ENCODE results near the gene NUMA1. TPM values are rescaled to one million over a fixed set of nuclear protein-coding genes. Genes with fewer than 3 reads are reported as not detected.

NUMA1 gene
- total and polyA plus RNA-seq, 2 experiments from 2014 or later: 33.2 to 104 TPM

DNA sequence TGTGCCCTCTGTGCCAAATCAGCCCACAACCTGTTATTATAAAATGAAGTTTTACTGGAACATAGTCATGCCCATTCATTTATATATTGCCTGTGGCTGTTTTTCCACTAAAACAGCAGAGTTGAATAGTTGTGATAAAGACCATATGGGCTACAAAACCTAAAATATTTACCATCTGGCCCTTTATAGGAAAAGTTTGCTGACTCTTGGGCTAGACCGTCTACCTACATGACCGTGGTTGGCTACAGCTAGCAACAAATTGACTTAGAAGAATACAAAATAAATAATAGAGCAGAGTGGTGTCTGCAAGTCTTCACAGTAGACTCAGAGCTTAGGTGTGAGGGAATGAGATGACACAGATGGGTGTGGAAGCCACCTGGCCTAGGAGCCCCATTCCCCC lies 92.8 kb downstream of the NUMA1 start:
- Histone ChIP-seq H3K4me1 (ENCODE audit: insufficient read depth) (no peaks in the 10 kb centered on the region), H3K4me3 (no peak overlapping the region), H3K36me3 (ENCODE audit: insufficient read depth) (peaks cover 9% of the 10 kb centered on the region), H2AFZ (no peak overlapping the region), H3K79me2 (replicated peaks; ENCODE audit: insufficient read depth) (no peaks in the 10 kb centered on the region), H3K9me2 (ENCODE audit: insufficient read depth) (no peaks in the 10 kb centered on the region), H3K27ac (ENCODE audit: low read depth) (no peak overlapping the region), H3F3A (replicated peaks; ENCODE audit: low read depth) (no peaks in the 10 kb centered on the region), H3K4me2 (no peak overlapping the region), H3K27me3 (ENCODE audit: insufficient read depth) (no peaks in the 10 kb centered on the region), H4K20me1 (replicated peaks; ENCODE audit: insufficient read depth) (peaks cover 7% of the 10 kb centered on the region)
- DNase-seq (ENCODE audit: low spot score) (no peak), ATAC-seq (no peak)
- Mint-ChIP-seq H3K4me3 (no peak overlapping the region), H3K9me3 (no peaks in the 10 kb centered on the region), H3K27me3 (ENCODE audit: insufficient read depth, low read depth, poor library complexity) (no peaks in the 10 kb centered on the region), H3K4me1 (no peaks in the 10 kb centered on the region), H3K27ac (no peak overlapping the region), H3K36me3 (ENCODE audit: low read depth) (peaks cover 9% of the 10 kb centered on the region)
- TF ChIP-seq, protein P1, sequence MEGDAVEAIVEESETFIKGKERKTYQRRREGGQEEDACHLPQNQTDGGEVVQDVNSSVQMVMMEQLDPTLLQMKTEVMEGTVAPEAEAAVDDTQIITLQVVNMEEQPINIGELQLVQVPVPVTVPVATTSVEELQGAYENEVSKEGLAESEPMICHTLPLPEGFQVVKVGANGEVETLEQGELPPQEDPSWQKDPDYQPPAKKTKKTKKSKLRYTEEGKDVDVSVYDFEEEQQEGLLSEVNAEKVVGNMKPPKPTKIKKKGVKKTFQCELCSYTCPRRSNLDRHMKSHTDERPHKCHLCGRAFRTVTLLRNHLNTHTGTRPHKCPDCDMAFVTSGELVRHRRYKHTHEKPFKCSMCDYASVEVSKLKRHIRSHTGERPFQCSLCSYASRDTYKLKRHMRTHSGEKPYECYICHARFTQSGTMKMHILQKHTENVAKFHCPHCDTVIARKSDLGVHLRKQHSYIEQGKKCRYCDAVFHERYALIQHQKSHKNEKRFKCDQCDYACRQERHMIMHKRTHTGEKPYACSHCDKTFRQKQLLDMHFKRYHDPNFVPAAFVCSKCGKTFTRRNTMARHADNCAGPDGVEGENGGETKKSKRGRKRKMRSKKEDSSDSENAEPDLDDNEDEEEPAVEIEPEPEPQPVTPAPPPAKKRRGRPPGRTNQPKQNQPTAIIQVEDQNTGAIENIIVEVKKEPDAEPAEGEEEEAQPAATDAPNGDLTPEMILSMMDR (conservative IDR thresholded peaks at IDR 0.05; ENCODE audit: low read depth in 2 of 2): no peak
- TF ChIP-seq JUNB (IDR thresholded peaks at IDR 0.05; ENCODE audit: unreplicated experiment) (no peak), NANOG (IDR thresholded peaks at IDR 0.05; ENCODE audit: borderline replicate concordance) (no peak), EZH2 (IDR thresholded peaks at IDR 0.05; ENCODE audit: low read depth, unreplicated experiment) (no peak), POLR2AphosphoS5 (IDR thresholded peaks at IDR 0.05; ENCODE audit: low read depth) (no peak), ZNF331 (CRISPR knock-in tag; IDR thresholded peaks at IDR 0.05; ENCODE audit: low read depth) (no peak), EZH2phosphoT487 (IDR thresholded peaks at IDR 0.05; ENCODE audit: unreplicated experiment) (no peak), CREB1 (CRISPR knock-in tag; IDR thresholded peaks at IDR 0.05; ENCODE audit: low read depth) (no peak), ZNF114 (CRISPR knock-in tag; IDR thresholded peaks at IDR 0.05) (no peak)
- TF ChIP-seq, protein P2, sequence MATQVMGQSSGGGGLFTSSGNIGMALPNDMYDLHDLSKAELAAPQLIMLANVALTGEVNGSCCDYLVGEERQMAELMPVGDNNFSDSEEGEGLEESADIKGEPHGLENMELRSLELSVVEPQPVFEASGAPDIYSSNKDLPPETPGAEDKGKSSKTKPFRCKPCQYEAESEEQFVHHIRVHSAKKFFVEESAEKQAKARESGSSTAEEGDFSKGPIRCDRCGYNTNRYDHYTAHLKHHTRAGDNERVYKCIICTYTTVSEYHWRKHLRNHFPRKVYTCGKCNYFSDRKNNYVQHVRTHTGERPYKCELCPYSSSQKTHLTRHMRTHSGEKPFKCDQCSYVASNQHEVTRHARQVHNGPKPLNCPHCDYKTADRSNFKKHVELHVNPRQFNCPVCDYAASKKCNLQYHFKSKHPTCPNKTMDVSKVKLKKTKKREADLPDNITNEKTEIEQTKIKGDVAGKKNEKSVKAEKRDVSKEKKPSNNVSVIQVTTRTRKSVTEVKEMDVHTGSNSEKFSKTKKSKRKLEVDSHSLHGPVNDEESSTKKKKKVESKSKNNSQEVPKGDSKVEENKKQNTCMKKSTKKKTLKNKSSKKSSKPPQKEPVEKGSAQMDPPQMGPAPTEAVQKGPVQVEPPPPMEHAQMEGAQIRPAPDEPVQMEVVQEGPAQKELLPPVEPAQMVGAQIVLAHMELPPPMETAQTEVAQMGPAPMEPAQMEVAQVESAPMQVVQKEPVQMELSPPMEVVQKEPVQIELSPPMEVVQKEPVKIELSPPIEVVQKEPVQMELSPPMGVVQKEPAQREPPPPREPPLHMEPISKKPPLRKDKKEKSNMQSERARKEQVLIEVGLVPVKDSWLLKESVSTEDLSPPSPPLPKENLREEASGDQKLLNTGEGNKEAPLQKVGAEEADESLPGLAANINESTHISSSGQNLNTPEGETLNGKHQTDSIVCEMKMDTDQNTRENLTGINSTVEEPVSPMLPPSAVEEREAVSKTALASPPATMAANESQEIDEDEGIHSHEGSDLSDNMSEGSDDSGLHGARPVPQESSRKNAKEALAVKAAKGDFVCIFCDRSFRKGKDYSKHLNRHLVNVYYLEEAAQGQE (IDR thresholded peaks at IDR 0.05; ENCODE audit: unreplicated experiment): no peak

DNA sequence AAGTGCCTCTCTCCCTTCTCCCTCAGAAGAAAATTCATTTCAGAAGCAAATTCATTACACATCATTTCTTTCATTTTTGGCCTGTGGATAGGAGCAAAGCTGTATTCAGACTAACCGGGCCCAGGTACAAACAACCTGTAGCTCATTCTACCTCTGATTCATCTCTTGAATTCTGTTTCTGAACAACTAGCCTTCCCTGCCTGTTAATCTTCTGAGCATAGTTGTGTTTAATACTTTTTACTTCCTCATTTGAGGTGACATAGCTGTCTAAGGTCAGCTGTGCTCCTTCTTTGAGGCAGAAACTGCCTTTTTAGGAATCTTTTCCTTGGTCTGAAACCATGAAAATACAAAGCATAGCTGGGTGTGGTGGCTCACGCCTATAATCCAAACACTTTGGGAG lies 94.2 kb downstream of the NUMA1 start:
- no peak overlapping the region for H2AFZ ChIP-seq
- no peak overlapping the region for H3K4me2 ChIP-seq
- no peaks in the 10 kb centered on the region for H3K79me2 ChIP-seq (replicated peaks; ENCODE audit: insufficient read depth)
- H4K20me1 ChIP-seq (replicated peaks; ENCODE audit: insufficient read depth): peaks cover 5% of the 10 kb centered on the region
- no peak overlapping the region for H3K4me3 ChIP-seq
- H3F3A ChIP-seq (replicated peaks; ENCODE audit: low read depth): no peaks in the 10 kb centered on the region
- H3K27me3 ChIP-seq (ENCODE audit: insufficient read depth): no peaks in the 10 kb centered on the region
- H3K4me1 Mint-ChIP-seq: no peaks in the 10 kb centered on the region
- H3K4me1 ChIP-seq (ENCODE audit: insufficient read depth): no peaks in the 10 kb centered on the region
- H3K27me3 Mint-ChIP-seq (ENCODE audit: insufficient read depth, low read depth, poor library complexity): no peaks in the 10 kb centered on the region
- no peak overlapping the region for H3K27ac Mint-ChIP-seq
- ATAC-seq (no peak), DNase-seq (ENCODE audit: low spot score) (no peak)
- H3K36me3 ChIP-seq (ENCODE audit: insufficient read depth): peaks cover 7% of the 10 kb centered on the region
- H3K4me3 Mint-ChIP-seq: no peak overlapping the region
- no peaks in the 10 kb centered on the region for H3K9me2 ChIP-seq (ENCODE audit: insufficient read depth)
- no peaks in the 10 kb centered on the region for H3K9me3 Mint-ChIP-seq
- H3K27ac ChIP-seq (ENCODE audit: low read depth): no peak overlapping the region
- peaks cover 19% of the 10 kb centered on the region for H3K36me3 Mint-ChIP-seq (ENCODE audit: low read depth)
- TF ChIP-seq JUNB (IDR thresholded peaks at IDR 0.05; ENCODE audit: unreplicated experiment) (no peak), EZH2 (IDR thresholded peaks at IDR 0.05; ENCODE audit: low read depth, unreplicated experiment) (no peak), NANOG (IDR thresholded peaks at IDR 0.05; ENCODE audit: borderline replicate concordance) (no peak), STAT1 (IDR thresholded peaks at IDR 0.05; ENCODE audit: unreplicated experiment) (no peak)
- TF ChIP-seq, protein P3, sequence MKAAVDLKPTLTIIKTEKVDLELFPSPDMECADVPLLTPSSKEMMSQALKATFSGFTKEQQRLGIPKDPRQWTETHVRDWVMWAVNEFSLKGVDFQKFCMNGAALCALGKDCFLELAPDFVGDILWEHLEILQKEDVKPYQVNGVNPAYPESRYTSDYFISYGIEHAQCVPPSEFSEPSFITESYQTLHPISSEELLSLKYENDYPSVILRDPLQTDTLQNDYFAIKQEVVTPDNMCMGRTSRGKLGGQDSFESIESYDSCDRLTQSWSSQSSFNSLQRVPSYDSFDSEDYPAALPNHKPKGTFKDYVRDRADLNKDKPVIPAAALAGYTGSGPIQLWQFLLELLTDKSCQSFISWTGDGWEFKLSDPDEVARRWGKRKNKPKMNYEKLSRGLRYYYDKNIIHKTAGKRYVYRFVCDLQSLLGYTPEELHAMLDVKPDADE (IDR thresholded peaks at IDR 0.05): no peak
